Activated CD4-positive, alpha-beta T cell treated with anti-CD3 and anti-CD28 coated beads for 1 hour (primary cell): ENCODE results near the gene PUM1.
"Not testable (repeated sequence)": the region's sequence is repeated elsewhere in the genome, so short reads cannot be mapped to it uniquely, and the experiment has no call there.

Experiments
- DNase-seq: peaks from one replicate; pipeline ENCODE4 v3.0.0-alpha.2; 2020

Gene PUM1

DNA sequence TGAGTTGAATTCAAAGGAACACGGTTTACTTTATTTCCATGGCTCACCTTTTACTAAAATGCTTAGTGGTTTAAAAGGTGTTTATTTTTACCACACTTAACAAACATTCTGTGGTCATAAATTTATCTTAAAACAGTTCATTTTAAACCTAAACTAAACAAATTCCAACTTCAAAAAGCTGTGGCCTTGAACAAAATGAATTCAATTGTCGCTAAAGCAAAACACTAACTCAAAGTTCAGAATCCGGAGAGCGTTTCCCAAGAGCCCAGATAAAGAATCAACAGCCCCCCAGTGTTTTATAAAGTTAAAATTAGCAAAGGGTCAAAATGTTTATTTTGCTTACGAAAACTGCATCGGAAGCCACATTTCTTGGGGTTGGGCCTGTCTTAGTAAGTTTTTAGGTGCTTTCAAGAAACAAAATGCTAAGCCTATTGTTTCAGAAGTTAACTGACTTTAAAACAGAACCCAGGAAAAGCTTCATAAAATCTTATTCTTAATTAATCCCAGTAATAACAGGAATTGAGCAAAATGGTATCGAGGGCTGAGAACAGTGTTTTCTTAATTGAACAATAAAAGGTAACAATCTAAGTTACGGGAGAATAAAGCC is 1.3 kb downstream of the PUM1 start:
- no peak for DNase-seq

DNA sequence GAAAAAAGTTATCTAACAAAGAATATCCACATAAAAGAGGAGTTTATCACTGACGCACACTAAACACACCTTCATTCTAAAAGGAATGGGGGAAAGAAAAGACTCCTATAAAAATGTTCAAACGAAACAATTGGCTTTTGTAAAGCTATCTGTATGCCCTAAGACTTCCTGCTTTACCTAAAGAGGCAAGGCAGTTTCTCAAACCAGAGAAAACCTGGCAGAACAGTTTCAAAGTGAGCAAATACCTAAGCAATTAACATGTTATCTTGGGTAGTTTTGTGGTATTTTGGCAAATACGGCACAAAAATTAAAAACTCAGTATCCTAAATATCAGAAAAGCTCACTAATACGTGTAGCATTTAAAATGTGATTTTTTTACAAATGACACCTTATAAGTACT is 1.9 kb downstream of the PUM1 start:
- no peak for DNase-seq

DNA sequence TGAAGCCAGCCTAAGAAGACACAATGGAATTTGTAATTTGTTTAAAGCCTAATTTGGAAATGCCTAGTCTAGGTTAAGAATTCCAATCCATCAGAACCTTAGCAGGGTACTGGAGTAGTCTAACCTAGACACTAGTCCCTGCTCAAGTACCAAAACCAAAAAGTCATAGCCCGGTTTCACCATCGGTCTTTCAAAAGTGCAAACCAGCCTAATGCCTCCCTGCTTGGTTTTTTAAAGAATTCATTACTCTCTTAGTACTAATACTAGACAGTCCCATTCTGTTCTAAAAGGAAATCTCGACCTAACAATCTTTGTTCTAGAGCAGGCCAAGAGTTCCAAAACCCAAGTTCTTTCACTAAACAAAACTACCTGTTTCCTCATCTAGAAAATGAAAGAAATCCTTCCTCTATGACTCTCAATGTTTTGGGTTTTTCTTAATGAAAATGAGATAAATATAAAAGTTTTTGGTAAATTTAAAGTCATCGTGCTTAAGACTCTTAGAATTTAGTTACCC is 2.6 kb downstream of the PUM1 start:
- DNase-seq = no peak

DNA sequence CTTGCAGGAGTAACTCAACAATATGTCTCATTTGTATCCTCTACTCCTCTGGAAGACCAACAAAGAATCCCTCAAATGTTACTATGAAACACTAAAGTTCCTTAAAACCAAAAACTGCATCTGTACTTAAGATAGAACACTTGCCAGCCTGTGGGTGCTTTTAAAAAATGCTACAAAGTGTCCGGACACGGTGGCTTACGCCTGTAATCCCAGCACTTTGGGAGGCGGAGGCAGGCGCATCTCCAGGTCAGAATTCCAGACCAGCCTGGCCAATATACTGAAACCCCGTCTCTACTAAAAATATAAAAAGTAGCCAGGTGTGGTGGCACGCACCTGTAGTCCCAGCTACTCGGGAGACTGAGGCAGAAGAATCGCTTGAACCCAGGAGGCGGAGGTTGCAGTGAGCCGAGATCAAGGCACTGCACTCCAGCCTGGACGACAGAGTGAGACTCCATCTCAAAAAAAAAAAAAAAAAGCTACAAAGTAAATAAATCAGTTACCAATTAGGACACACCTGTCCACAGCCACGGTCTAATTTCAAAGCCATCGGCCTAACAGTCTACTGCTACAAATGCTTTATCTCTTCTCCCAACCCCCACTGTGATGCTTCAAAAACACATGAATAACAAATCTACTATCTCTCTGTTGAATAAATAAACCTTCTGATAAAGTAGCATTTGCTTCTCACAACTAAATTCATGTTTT is 3.2 kb downstream of the PUM1 start:
- not testable (repeated sequence) for DNase-seq

DNA sequence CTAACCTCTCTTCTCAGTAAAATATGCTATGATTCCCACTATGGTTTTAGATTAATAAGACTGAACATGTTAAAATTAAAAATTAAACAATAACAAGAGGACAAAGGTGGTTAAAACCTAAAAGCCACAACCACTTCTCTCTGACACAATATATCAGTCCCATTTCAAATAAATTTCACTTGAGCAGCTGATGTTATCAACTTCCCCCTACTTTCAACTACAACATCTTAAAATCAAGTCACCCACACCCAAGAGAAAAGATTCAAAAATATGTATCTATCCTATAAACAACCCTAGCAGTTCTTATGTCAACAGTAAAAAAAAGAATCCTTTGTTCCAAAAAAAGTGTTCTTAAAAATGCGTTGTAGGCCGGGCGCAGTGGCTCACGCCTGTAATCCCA is 7.5 kb downstream of the PUM1 start:
- no peak for DNase-seq

DNA sequence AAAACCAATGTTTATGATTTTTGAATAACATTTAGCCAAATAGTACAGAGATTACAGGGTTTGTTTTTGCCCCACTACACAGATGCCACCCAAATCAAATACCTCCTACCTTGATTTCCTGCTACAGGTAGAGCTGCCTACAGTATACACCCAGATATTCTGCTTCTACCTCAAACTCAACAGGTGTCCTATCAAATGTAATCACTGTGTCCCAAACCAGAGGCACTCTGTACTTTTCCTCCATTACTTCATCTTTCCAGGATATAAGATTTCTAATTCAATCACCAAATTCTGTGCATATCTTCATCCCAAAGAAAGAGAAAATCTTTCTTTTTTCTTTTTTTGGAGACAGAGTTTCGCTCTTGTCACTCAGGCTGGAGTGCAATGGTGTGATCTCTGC is 9.6 kb downstream of the PUM1 start:
- DNase-seq = no peak

DNA sequence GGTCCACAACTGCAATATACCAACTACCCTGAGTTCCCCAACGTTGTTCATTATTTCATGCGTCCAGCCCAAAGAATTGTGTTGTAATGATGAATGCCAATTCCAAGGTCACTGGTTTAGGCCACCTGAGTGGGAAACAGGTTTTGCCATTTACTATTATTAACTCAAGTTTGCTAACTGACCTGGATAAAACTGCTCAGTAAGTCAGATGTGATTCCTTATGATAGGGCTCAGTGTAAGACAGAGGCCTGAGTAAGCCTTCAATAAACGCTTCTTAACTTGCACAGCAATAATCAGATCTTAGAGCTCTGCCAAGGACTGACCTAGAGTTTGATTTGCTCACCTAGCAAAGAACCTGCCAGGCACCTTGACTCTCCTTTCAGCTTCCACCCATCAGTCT is 10.0 kb downstream of the PUM1 start:
- DNase-seq = no peak

DNA sequence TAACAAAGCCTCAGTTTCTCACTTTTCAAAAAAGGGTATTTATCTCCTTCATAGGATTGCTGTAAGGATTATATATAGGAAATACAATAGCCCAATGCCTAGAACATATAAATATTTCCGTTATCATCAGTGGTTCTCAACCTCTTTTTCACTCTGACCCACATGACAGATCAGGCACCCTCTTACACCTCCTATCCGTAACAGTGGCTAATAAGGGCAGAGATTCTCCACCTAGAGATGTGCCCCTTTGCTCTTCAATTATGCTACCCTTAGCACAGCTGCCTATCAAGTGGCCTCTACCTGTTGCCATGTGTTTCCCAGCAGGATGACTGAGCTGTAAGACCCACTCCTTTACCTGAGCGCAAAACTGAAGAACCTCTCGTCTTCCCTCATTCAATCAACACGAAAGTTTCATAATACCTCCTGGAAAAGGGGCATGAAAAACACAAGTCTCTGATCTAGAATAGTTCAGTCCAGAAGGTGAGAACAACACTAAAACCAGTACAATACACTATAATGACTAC is 10.5 kb downstream of the PUM1 start:
- DNase-seq = no peak

DNA sequence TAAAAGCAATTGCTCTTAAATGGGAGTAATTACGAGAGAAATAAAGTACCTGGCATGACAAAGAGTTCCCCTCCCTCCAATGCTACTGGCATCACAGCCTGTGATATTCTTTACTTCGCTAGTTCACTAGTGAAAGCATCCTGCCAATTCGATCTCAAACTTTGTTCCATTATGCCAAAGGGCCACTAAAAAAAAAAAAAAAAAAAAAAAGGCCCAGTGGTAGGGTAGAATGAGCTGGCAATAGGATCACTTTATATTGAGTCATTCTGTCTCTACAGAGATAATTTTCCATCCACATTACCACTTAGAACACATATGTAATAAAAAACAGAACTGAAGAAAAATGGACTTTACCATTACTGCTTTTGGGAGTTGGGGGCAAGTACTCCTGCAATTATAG is 11.2 kb downstream of the PUM1 start:
- DNase-seq = no peak

DNA sequence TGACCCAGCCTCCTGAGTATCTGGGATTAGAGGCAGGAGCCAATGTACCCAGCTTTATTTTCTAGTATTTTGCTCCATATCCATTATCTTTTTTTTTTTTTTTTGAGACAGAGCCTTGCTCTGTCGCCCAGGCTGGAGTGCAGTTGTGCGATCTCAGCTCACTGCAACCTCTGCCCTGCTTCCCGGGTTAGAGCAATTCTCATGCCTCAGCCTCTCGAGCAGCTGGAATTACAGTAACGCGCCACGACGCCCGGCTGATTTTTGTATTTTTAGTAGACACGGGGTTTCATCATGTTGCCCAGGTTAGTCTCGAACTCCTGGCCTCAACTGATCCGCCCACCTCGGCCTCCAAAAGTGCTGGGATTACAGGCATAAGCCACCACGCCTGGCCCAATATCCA is 12.9 kb downstream of the PUM1 start:
- not testable (repeated sequence) for DNase-seq

DNA sequence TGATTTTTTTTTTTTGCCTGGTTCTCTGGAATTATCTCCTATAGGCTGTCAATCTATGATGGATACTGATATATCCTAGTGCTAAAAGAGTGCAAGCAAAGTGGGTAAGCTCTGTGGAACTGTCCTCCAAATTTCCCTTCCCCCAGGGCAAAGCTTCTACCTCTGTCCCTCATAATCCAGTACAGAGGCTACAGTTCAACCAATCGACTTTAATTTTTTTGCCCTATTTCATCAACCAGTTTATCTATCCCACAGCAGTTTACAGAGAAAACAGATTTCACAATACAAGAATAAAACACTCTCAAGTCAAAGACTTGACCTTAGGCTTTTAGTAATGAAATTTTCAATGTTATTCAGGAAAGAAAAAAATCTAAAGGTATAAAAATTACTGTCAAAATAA is 13.9 kb downstream of the PUM1 start:
- no peak for DNase-seq

DNA sequence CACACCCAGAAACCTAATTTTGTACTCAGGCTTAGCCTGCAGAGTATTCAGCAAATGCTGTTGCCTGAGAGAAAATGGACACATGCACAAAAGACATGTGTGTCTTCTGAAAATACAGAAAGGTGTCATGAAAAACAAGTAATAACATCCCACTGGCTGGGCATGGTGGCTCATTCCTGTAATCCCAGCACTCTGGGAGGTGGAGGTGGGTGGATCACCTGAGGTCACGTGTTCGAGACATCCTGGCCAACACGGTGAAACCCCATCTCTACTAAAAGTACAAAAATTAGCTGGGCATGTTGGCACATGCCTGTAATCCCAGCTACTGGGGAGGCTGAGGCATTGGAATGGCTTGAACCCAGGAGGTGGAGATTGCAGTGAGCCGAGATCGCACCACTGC is 18.0 kb downstream of the PUM1 start:
- DNase-seq = not testable (repeated sequence)

DNA sequence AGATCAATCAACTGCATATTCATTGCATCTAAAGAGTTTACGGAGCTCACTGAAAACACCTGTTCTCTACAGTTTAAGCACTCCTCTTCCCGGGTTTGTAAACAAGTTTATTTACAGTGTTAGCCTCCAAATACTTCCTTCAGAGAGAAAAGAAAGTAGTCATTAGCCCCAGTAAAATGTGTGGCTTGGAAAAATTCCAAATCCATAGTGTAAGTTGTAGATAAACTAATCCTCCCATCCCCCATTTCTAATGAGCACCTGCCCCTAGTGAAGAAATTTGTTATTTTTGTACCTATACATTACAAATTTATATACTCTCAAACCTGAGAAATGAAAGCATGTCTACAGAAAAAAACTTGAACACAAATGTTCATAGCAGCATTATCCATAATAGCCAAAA is 21.9 kb downstream of the PUM1 start:
- no peak for DNase-seq

DNA sequence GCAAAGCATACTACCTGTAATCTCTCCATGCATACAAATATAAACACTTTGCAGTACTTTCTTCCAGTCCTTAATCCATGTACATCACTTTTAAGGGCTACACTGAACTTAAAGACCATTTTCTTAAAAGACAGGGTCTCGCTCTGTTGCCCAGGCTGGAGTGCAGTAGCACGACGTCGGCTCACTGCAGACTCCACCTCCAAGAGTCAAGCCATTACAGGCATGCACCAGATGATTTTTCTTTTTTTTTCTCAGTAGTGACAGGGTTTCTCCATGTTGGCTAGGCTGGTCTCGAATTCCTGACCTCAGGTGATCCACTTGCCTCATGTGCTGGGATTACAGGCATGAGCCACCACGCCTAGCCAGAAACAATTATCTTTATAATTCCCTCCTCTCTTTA is 22.9 kb downstream of the PUM1 start:
- DNase-seq = no peak

DNA sequence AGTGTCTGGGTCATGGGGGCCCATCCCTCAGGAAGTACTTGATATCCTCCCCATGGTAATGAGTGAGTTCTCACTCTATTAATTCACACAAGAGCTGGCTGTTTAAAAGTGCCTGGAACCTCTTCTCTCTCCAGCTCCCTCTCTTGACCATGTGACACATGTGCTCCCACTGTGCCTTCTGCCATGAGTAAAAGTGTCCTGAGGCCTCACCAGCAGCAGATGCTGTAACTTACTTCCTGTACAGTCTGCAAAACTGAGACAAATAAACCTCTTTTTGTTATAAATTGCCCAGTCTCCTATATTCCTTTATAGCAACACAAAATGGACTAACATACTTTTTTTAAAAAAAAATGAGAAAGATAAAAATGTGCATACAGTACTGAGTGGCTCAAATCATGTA is 24.0 kb downstream of the PUM1 start:
- no peak for DNase-seq

DNA sequence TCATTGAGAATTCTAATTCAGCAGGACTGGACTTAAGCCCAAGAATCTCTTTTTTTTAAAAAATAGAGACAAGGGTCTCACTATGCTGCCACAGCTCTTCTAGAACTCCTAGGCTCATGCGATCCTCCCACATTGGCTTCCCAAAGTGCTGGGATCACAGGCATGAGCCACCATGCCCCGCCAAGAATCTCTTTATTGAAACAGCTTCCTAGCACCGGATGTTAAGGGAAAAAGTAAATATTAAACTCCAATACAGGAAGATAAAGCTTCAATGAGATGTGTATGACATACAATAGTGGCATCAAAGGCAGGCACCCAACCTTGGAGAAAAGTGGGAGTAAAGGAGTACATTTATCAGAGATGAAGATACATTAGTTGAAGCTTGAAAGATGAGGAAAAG is 25.5 kb downstream of the PUM1 start:
- no peak for DNase-seq

DNA sequence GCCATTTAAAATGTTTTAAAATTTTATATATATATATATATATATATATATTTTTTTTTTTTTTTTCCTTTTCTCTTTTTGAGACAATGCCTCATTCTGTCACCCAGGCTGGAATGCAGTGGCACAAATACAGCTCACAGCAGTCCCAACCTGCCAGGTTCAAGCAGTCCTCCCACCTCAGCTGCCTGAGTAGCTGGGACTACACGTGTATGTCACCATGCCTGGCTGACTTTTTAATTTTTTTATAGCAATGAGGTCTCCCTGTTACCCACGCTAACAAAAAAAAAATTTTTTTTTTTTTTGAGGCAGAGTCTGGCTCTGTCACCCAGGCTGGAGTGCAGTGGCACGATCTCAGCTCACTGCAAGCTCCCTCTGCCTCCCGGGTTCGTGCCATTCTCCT is 26.6 kb downstream of the PUM1 start:
- not testable (repeated sequence) for DNase-seq

DNA sequence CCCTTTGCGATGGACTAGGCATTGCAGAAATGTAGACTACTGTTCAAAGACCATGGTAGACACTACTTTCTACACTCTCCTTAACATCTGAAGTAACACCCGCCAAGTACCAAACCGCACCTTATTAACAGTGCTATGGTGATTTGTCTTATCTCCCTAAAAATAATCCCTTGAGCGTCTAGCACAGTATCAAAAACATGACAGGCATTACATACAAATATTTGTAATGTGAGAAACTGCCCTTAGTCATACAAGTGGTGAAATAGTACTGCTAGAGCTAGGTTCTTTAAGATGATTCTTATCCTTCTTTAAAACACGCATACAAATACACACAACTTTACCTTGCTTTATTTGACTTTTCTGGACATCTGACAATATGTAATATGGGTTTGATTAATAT is 27.2 kb downstream of the PUM1 start:
- DNase-seq = no peak

DNA sequence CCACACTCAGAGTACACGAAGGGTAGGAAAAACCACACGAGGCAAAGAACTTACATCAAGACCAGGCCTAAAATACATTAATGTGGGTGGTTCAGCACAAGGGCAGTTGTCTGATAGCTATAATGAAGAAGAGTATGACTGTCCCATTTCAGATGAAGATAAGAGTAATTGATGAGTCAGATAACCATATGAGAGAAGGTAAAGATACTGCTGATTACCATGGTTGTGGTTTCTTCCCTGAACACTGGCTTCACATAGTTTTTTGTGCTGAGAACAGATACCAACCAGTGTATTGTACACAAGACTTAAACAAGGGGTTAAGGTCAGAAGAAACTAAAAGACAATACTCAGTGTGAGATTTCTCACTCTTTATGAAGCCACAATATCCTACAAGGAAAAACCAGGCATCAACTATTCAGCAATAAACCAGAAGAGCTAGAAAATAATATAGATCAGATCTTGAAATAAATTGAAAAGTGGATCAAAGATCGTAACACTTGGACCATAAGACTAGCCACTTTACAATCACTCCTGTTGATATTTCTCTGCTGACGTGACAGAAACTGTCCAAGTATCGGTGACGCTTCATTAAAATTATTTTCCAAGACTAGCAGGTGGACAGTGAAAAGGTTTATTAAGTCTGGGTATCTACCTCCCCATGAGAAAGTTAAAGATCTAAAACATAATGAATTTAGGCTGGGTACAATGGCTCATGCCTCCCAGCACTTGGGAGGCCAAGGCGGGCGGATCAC is 28.6 kb downstream of the PUM1 start:
- no peak for DNase-seq

DNA sequence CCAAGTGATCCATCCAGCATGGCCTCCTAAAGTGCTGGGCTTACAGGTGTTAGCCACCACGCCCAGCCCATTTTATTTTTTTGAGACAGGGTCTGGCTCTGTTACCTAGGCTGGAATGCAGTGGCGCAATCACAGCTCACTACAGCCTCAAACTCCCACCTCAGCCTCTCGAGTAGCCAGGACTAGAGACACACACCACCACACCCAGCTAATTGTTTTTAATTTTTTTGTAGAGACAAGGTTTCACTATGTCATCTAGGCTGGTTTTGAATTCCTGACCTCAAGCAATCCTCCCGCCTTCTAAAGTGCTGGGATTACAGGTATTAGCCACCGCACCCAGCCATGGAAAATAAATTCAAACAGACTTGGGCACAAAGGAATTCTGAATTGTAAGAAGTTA is 31.9 kb downstream of the PUM1 start:
- DNase-seq = no peak

DNA sequence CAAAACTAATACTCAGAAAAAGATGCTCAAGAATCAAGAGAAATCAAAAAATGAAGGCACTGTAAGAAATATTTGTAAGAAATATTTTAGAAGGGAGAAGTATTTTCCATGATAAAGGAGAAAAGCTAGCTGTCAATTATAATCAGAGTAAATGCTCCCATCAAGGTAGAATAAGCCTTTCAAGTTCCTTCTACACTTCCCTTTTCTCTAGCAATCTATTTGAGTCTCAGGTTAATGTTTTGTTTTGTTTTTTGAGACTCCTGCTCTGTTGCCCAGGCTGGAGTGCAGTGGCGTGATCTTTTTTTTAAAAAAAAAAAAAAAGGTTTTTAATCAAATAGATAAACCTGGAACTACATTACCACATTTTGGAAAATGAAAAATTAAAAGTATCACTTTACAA is 33.3 kb downstream of the PUM1 start:
- DNase-seq = no peak

DNA sequence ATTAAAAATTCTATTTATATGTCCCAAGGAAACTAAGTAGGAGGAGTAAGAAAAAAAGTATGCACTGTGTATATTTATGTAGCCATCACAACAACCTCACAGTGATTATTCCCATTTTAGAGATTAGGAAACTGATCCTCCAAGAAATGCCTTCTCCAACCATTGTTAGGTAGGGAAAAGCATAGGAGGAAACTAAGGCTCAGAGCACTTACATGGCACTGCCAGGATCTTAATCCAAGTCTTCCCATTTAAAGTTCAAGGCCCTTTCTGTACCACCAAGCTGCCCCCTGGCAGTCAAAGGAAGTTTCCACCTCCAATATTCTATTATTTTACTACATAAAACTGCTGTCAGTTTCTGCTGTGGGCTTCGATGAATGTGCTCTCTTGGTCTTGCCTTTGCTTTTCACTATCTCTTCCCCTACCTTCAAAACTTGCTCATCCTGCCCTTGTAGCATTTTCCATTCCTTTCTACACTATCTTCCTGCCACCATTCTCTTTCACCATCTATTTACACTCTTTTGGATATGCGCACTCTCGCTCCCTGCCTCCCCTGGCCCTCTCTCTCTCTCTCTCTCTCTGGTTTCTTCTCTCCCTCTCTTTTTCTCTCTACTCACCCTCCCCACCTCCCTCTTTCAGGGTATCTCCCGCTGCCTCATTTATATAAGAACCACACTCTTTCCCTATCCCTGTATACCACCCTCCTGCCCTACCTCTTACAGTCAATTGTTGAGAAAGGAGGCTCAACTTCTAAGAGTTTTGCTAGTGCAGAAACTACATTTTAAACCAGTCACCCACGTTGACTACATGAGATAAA is 34.0 kb downstream of the PUM1 start:
- no peak for DNase-seq

DNA sequence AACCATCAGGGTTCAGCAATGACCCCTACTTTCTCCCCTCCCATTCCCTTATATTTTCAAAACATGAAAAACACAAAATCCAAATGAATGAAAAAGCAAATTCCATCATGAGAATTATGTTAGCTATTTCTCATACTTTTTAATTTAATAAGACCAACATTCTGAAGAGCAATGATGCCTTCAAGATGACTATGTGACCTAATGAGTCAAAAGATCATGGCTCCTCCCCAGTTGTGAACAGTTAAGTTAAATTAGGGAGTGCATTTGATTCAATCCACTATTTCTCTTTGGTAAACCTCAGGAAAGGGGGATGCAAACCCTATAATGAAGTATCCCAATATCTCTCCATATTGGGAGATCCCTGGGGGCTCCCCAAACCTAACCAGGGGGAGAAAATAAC is 36.5 kb downstream of the PUM1 start:
- no peak for DNase-seq
